Measurements from ENCODE around the gene ZNF385D. TPM values are rescaled to one million over a fixed set of nuclear protein-coding genes. Genes with fewer than 3 reads are reported as not detected.

The ZNF385D gene
- polyA plus RNA-seq, 1 donor (not counting 4 experiments of a cell fraction or from before 2014, with no cell fraction given), result 0.46 TPM

GRCh38 chr3:21704796-21705195 is 46.2 kb downstream of the ZNF385D start:
- H3K4me3 ChIP-seq (ENCODE audit: control insufficient read depth in 2 of 3, extremely low read depth in 1 of 3, insufficient read depth in 2 of 3, low read depth in 1 of 3, low read length in 3 of 3), result no peak overlapping the region
- H3K9me3 ChIP-seq (ENCODE audit: control insufficient read depth, low read depth, low read length), result no peaks in the 10 kb centered on the region
- H2AFZ ChIP-seq (ENCODE audit: control insufficient read depth, low read length), result no peak overlapping the region
- H4K20me1 ChIP-seq (ENCODE audit: control insufficient read depth, extremely low read depth, insufficient read depth, low read length), result no peaks in the 10 kb centered on the region
- H3K9me1 ChIP-seq (ENCODE audit: control insufficient read depth, extremely low read depth, insufficient read depth, low read length), result no peaks in the 10 kb centered on the region
- H3K27me3 ChIP-seq (ENCODE audit: control insufficient read depth, extremely low read depth, insufficient read depth, low read length), result no peaks in the 10 kb centered on the region
- DNase-seq (ENCODE audit: low read depth, low spot score) (no peak), FAIRE-seq (no peak)
- H3K79me2 ChIP-seq (ENCODE audit: control insufficient read depth, insufficient read depth, low read length), result no peaks in the 10 kb centered on the region
- no peak overlapping the region for H3K4me2 ChIP-seq (ENCODE audit: control insufficient read depth, extremely low read depth, insufficient read depth, low read depth, low read length)
- no peaks in the 10 kb centered on the region for H3K4me1 ChIP-seq (ENCODE audit: control insufficient read depth, extremely low read depth, insufficient read depth, low read length)
- dilution Hi-C loops (cut with MboI; ENCODE audit: extremely low pct_ligation_motif_present, low sequenced_read_pairs), result no loop called here
- no peak overlapping the region for H3K9ac ChIP-seq (ENCODE audit: control insufficient read depth, extremely low read depth, insufficient read depth, low read length)
- no peaks in the 10 kb centered on the region for H3K36me3 ChIP-seq (ENCODE audit: control insufficient read depth in 2 of 2, extremely low read depth in 1 of 2, insufficient read depth in 2 of 2, low read length in 2 of 2)
- TF ChIP-seq EZH2 (IDR thresholded peaks at IDR 0.05; ENCODE audit: low read length), result no peak
- TF ChIP-seq, protein P1, sequence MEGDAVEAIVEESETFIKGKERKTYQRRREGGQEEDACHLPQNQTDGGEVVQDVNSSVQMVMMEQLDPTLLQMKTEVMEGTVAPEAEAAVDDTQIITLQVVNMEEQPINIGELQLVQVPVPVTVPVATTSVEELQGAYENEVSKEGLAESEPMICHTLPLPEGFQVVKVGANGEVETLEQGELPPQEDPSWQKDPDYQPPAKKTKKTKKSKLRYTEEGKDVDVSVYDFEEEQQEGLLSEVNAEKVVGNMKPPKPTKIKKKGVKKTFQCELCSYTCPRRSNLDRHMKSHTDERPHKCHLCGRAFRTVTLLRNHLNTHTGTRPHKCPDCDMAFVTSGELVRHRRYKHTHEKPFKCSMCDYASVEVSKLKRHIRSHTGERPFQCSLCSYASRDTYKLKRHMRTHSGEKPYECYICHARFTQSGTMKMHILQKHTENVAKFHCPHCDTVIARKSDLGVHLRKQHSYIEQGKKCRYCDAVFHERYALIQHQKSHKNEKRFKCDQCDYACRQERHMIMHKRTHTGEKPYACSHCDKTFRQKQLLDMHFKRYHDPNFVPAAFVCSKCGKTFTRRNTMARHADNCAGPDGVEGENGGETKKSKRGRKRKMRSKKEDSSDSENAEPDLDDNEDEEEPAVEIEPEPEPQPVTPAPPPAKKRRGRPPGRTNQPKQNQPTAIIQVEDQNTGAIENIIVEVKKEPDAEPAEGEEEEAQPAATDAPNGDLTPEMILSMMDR (optimal IDR thresholded peaks at IDR 0.05 in 1 of 3, IDR thresholded peaks at IDR 0.05 in 1 of 3, conservative IDR thresholded peaks at IDR 0.05 in 1 of 3; ENCODE audit: extremely low read depth in 1 of 3, insufficient read depth in 2 of 3, low read length in 3 of 3), result no peak
- H3K27ac ChIP-seq (ENCODE audit: control insufficient read depth, insufficient read depth, low read length), result no peak overlapping the region

DNA sequence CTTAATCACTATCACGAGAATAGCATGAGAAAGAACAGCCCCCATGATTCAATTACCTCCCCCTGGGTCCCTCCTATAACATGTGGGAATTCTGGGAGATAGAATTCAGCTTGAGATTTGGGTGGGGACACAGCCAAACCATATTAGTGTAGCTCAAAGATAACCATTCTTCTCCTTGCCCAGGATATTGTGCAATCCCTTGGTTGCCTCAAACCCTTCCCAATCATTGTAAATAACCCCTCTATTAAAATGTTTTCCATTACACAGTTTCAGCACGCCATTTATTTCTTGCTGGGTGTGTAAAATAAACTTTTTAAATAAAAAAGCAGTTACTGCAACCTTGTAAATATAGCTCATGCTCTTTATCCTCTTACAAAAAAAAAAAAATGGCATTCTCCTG is 47.7 kb downstream of the ZNF385D start:
- no peak overlapping the region for H3K9ac ChIP-seq (ENCODE audit: control insufficient read depth, extremely low read depth, insufficient read depth, low read length)
- H3K27me3 ChIP-seq (ENCODE audit: control insufficient read depth, extremely low read depth, insufficient read depth, low read length), result no peaks in the 10 kb centered on the region
- dilution Hi-C loops (cut with MboI; ENCODE audit: extremely low pct_ligation_motif_present, low sequenced_read_pairs), result no loop called here
- H3K9me3 ChIP-seq (ENCODE audit: control insufficient read depth, low read depth, low read length), result no peaks in the 10 kb centered on the region
- DNase-seq (ENCODE audit: low read depth, low spot score) (no peak), FAIRE-seq (no peak)
- H3K4me2 ChIP-seq (ENCODE audit: control insufficient read depth, extremely low read depth, insufficient read depth, low read depth, low read length), result no peak overlapping the region
- H3K27ac ChIP-seq (ENCODE audit: control insufficient read depth, insufficient read depth, low read length), result no peak overlapping the region
- no peaks in the 10 kb centered on the region for H4K20me1 ChIP-seq (ENCODE audit: control insufficient read depth, extremely low read depth, insufficient read depth, low read length)
- H3K36me3 ChIP-seq (ENCODE audit: control insufficient read depth in 2 of 2, extremely low read depth in 1 of 2, insufficient read depth in 2 of 2, low read length in 2 of 2), result no peaks in the 10 kb centered on the region
- no peak for TF ChIP-seq EZH2 (IDR thresholded peaks at IDR 0.05; ENCODE audit: low read length)
- TF ChIP-seq, protein P1 (optimal IDR thresholded peaks at IDR 0.05 in 1 of 3, IDR thresholded peaks at IDR 0.05 in 1 of 3, conservative IDR thresholded peaks at IDR 0.05 in 1 of 3; ENCODE audit: extremely low read depth in 1 of 3, insufficient read depth in 2 of 3, low read length in 3 of 3), result no peak
- H3K9me1 ChIP-seq (ENCODE audit: control insufficient read depth, extremely low read depth, insufficient read depth, low read length), result no peaks in the 10 kb centered on the region
- H3K79me2 ChIP-seq (ENCODE audit: control insufficient read depth, insufficient read depth, low read length), result no peaks in the 10 kb centered on the region
- H3K4me3 ChIP-seq (ENCODE audit: control insufficient read depth in 2 of 3, extremely low read depth in 1 of 3, insufficient read depth in 2 of 3, low read depth in 1 of 3, low read length in 3 of 3), result no peak overlapping the region
- no peak overlapping the region for H2AFZ ChIP-seq (ENCODE audit: control insufficient read depth, low read length)
- no peaks in the 10 kb centered on the region for H3K4me1 ChIP-seq (ENCODE audit: control insufficient read depth, extremely low read depth, insufficient read depth, low read length)

Measured in keratinocyte (primary cell).